ENCODE data around the gene TTLL11.
A peak's percentile ranks its signal among the peaks of the same experiment; 100 is the strongest.
"Not testable (repeated sequence)": the region's sequence is repeated elsewhere in the genome, so short reads cannot be mapped to it uniquely, and the experiment has no call there.

TTLL11 gene

DNA sequence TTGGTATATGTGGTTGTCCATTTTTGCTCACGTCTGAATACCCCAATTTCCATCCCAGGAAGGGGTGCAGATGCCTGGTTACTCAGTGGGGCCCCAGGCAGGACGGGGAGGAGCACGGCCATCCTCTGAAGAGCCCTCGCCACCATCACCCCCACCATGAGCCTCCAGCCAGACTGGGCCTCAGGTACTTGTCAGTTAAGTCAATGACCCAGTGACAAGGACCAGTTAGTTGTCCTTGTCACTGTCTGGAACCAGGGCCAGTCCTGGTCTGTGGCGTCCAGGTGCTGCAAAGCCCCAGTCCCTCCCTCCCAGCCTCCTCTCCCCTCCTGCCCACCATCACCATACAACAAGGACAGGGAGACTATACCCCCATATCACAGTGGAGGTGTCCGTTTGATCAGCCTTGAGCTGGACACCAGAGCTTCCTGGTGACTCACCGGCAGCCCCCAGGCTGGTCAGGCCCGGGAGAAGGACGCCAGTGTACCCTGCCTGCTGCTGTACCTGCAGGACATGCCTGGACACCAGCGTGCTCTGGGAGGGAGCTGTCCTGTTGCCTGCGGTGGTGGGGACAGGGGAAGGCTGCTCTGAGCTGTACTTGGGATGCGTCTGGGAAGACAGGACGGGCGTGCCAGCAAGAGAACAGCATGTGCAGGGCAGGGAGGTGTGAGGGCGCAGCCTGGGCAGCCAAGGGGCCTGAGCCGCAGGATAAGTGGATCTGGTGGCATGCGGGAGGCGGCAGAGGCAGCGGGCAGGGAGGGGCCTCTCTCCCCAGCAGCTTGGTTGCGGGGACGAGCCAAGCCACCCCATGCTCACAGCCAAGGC, 32.6 kb upstream of the TTLL11 start:
- DNase-seq, result no peak

DNA sequence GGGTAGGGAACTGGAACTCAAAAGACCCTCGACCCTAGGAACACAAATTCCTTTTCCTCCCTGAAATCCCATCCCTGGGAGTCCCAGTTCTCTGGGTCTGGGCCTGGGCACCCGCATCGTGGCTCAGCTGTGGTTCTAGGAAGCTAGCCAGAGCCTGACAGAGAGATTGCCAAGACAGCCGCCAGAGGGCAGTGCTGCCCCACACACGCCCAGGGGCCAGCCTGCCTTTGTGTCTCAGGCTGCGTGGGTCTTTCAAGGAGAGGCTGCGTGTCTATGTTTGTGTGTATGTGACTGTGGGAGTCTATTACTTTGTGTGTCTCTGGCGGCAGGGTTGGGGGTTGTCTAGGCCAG, 32.0 kb upstream of the TTLL11 start:
- peak; percentile 75 for DNase-seq

GRCh38 chr9:122124528-122124927, 31.4 kb upstream of the TTLL11 start:
- no peak for DNase-seq

DNA sequence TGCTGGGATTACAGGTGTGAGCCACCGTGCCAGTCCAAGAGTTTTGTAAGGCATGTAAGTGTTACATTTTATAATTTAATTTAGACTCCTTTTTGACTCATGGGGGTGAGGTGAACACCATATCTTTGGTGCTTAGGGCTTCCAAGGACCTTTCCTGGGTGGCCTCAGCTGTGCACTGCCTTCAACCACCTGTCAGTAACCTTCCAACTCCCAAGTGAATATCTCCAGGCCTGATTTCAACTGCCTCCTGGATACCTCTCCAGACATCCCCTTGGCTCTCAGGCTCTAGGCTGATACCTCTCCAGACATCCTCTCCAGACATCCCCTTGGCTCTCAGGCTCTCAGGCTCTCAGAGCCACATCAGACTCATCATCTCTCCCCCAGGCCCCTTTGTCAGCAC, 30.9 kb upstream of the TTLL11 start:
- DNase-seq, result no peak

DNA sequence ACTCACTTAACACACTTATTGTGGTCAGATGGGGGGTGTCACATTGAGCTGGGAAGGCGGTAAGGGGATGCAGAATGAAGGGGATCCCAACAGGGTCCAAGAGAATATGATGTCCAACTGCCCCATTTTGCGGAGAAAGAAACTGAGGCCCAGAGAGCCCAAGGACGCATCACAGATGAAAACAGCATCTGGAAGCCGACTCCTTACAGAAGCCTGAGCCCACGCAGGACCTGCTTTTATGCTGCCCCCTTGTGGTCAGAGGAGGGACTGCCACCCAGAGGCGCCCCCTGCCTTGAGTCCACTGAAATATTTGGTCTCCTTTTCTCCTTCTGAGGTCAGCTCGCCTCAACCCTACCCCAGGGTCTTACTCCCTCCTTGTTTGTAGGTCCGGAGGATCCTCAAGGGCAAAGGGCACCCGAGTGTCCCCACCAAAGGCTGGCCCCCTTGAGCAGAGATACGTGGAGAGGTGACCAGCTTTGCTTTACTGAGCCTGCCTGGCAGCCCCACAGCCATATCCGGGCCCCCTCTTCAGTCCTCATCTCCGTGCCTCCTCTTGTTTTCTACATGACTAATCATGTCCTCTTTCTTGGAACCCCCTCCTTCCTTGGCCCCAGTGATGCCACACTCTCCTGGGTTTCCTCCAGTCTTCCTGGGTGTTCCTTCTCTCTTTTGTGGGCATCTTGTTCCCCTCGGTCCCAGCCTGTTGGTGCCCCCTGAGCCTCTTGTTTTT, 30.0 kb upstream of the TTLL11 start:
- peak; percentile 67 to 68 for DNase-seq

- DNase-seq, result no peak
Measured at GRCh38 chr9:122122468-122122867, 29.4 kb upstream of the TTLL11 start.

DNA sequence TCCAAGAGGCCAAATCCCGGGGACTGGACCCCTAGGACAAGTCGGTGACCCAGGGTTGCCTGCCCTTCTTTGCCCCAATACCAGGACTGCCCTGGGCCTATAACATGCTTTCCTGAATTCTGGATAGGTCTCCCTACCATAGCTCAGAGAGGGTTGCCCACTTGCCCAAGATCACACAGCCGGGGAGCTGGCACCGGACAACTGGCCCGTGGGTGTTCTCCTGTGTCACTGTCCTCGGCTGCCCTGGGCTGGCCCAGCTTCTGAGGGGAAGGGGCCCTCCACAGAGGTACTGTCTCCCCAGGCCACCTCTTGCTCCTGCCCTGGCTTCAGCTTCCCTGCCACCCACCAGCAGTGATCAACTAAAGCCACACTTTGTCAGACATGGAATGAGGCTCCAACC, 28.8 kb upstream of the TTLL11 start:
- DNase-seq, result no peak

DNA sequence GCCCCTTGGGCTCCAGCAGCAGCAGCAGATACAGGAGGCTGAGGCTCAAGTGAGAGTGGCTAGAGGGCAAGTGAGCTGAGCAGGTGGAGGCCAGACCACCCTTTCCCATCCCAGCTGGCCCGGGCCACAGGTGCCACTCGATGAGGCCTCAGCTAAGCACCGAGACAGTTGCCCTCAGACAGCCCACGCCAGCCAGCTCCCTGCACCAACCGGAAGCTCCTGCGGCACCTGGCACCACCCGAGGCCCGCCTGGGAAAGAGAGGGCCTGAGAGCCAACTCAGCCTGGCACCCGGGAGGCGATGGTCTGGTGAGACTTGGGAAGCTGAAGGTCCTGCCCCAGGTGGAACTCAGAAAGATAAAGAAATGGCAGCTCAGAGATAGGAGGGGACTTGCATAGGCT, 28.3 kb upstream of the TTLL11 start:
- DNase-seq, result no peak

DNA sequence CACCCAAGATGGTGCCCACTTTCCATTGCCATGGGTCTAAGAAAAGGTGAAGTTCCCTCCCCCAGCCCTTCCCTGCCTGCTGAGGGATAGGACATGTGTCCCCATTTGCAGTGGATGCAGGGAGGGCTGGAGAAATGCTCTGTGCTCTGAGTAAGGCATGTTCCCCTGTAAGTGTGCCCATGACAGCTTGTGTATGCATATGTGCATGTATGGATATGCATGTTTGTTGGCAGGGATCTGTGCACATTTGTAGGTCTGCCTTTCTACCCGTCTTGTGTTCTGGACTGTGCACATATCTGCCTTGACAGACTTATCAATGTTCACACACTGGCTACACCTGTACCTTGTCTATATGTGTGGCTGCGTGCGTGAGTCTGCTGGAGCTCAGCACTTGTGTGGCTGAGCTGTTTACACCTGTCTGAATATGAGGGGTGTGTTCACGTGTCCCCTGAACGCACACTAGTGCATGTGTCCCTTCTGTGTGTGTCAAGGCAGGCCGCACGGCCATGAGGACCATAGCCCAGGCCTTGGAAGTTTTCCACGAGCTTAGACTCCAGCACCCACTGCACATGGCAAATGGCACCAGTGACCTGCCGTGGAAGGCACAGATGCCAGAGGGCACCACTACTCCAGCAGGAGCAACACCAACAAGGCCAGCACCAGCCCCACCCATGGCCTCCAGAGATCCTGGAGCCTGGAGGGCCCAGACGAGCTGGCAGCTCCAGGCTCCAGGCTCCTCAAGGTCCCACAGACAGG, 27.4 kb upstream of the TTLL11 start:
- DNase-seq, result no peak

DNA sequence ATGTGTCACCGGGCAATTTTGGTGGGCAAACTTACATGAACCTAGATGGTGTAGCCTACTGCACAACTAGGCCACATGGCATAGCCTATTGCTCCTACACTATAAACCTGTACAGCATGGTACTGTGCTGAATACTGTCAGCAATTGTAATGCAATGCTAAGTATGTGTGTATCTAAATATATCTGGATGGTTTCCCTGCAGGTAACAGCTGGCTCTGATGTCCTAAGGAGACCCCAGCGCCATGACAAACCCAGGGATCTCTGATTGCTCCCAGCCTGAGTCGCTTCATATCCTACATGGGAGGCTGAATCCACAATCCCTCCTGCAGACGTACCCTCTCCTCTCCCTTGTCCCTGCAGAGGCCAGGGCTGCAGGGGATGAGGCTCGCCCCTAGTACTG, 26.6 kb upstream of the TTLL11 start:
- DNase-seq, result no peak

DNA sequence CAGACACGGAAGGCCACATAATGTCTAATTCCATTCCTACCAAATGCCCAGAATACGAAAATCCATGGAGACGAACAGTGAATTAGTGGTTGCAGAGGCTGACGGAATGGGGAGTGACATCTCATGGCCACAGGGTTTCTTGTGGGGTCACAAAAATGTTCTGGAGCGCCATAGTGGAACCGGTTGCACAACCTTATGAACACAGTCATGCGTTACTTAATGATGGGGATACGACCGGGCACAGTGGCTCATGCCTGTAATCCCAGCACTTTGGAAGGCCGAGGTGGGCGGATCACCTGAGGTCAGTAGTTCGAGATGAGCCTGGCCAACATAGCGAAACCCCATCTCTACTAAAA, 26.0 kb upstream of the TTLL11 start:
- DNase-seq, result no peak

- DNase-seq, result no peak
Measured at GRCh38 chr9:122118343-122119165, 25.4 kb upstream of the TTLL11 start.

GRCh38 chr9:122117241-122117640, 24.1 kb upstream of the TTLL11 start:
- DNase-seq, result not testable (repeated sequence)

DNA sequence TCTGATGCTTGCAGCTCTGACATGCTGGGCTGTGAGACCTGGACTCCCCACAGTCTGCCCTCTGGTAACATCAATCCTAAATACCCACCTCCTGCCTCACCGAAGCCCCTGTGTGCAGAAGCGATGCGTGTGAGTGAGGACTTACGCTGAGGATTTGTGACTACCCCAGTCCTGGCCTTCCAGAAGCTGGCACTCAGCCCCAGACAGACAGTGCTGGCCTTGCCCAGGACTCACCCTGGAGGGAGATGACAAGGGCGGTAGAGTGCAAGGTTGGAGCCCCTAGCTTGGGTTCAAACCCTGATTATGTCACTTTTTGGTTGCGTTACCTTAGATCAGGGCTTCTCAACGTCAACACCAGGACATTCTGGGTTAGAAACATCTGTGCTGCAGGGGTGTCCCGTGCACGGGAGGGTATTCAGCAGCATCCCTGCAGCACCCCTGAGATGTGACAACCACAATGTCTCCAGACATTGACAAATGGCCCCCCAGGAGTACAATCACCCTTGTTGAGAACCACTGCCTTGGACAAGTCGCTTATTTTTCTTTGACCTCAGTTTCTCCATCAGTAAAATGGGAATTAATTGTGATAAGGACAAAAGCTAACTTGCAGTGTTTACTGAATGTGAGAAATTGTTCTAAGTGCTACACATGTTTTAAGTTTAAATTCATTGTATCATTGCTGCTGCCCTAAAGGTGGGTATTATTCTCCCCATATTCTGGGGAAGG, 23.5 kb upstream of the TTLL11 start:
- no peak for DNase-seq

DNA sequence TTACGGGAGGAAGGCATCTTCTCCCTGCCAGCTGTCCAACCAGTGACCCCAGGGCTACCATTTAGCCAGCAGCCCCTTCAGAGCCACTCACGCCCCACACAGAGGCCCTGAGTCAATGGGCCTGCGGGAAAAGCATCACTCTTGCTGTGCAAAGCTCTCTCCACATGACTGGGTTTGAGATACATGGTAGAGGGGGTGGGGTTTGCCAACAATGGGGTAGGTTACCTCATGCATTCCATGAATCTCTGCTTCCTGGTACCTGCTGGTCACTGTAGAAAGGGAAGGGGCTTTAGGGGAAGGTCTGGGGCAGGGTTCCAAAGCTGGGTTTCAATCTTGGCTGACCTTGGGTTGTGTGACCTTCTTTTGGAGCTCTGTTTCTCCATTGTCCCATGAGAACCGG, 22.9 kb upstream of the TTLL11 start:
- no peak for DNase-seq

DNA sequence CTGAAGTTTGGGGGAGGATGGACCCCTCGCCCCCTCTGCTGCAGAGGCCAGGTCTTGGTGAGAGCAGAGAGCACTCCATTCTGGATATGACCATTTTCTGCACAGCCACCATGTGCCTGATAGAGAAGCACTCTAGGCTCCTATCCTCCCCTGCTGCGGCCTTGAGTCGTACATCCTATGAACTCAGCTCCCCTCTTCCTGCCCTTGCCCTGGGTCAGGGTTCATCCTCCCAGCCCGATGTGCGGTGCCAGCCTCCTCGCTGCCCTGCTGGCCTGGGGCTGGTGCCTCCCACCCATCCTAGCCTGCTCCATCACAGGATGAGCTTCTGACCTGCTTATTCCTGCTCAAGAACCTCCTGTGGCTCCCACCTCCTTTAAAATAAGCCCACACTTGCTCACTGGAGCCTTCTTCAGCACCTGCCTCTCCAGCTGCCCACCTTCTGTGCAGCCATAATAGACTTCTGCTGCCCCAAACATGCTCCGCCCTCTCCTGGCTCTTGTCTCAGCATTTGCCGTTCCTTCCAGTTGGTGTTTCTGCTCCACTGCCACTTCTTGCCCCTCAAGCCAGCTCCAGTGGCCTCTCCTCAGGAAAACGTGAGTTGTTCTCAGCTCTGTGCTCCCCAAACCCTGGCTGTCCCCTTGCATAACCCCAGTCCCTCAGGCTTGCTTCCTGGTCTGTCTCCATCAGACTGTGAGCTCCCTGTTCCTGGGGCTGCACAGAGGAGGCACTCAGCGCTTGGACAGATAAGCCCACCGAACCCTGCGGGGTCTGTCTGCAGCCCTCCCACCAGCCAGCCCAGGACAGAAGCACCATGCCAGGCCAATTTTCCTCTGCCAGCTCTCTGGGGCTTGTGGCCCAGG, 22.3 kb upstream of the TTLL11 start:
- DNase-seq, result no peak

GRCh38 chr9:122113574-122113973, 20.5 kb upstream of the TTLL11 start:
- no peak for DNase-seq

GRCh38 chr9:122112238-122112637, 19.1 kb upstream of the TTLL11 start:
- DNase-seq, result no peak

DNA sequence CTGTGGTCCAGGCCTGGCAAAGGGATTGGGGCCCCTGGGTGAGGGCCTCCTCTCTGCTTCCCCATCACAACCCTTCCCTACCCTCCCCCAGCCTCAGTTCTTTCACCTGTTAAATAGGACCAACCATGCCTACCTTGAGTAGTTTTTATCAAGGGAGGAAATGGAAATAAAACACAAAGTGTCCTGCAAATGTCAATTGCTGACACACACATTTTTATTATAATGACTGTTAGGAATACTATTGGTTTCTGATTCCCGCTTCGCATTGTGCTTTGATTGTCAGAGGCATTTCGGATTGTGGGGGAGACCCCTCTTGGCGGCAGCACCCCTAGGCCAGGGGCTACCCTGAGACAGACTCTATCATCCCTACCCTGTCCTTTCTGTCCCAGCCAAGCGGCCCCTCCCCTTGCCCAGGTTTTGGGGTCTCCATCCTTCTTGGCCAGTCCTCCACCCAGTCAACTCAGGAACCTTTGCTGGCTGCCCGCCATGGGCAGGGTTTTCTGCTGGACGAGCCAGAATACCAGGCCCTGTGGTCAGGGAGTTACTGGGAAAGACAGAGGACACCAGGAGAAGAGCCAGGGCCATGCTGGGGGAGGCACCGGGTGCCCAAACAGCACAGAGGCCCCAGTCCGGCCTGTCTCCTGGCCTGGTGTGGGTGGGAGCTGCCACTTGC, 18.4 kb upstream of the TTLL11 start:
- no peak for DNase-seq

DNA sequence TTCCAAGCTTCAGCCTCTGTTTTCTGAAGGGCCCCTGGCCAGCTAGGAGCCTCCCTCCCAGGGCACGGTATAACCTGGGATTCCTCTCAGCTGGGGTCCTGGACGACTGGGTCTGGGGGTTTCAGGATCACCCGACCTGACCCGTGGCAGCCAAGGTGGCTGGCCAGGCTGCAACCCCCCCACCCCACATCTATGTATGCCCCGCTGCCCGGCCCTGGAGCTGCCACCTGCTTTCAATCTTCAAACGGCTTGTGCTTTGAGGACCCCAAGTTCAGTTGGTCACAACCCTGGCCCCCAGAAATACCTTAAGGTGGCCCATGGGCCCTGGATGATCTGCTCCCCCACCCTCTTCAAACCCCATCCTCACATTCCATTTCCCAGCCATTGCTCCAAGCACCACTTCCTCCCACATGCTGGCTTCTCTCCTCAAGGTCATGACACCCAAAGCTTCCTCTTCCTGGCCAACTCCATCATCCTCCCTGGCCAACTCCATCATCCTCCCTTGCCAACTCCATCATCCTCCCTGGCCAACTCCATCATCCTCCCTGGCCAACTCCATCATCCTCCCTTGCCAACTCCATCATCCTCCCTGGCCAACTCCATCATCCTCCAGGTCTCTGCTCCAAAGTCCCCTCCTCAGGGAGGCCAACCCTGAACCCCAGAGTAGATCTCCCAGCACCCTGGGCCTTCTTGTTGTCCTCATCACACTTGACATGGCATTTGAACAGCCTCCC, 17.2 kb upstream of the TTLL11 start:
- no peak for DNase-seq
